Cerebellar cortex (tissue), 1 donor: Measurements from ENCODE around the gene LCNL1.

ENCODE experiments used
- DNase-seq: peaks from one replicate; pipeline ENCODE4 v3.0.0-alpha.2; 2015; ENCODE audit warnings: low spot score

The LCNL1 gene

GRCh38 chr9:136977223-136977622, 5.6 kb upstream of the LCNL1 start, which contains the start of gene PTGDS:
PTGDS (plus strand) TSS chr9:136977504; CDS start chr9:136977579, 75 bp downstream.
- DNase-seq, result peak; percentile 35

GRCh38 chr9:136977649-136978072, 5.1 kb upstream of the LCNL1 start:
- DNase-seq, result no peak

GRCh38 chr9:136978073-136978864, 4.5 kb upstream of the LCNL1 start:
- DNase-seq, result peak; percentile 43

GRCh38 chr9:136978865-136979544, 3.8 kb upstream of the LCNL1 start:
- DNase-seq, result no peak

- no peak for DNase-seq
Observed at GRCh38 chr9:136979769-136980587, 2.8 kb upstream of the LCNL1 start.

- no peak for DNase-seq
Observed at GRCh38 chr9:136980669-136981478, 1.9 kb upstream of the LCNL1 start.

- DNase-seq, result no peak
Observed at GRCh38 chr9:136981588-136982231, 1.1 kb upstream of the LCNL1 start.

GRCh38 chr9:136983167-136983566, 374 bp downstream of the LCNL1 start:
- DNase-seq, result no peak

- no peak for DNase-seq
Observed at GRCh38 chr9:136983656-136984314, 992 bp downstream of the LCNL1 start.

- no peak for DNase-seq
Observed at GRCh38 chr9:136984464-136985026, 1.8 kb downstream of the LCNL1 start.

- no peak for DNase-seq
Observed at GRCh38 chr9:136985027-136985602, 2.3 kb downstream of the LCNL1 start.

GRCh38 chr9:136985853-136986252, 3.1 kb downstream of the LCNL1 start:
- no peak for DNase-seq

GRCh38 chr9:136988872-136989271, 6.1 kb downstream of the LCNL1 start:
- no peak for DNase-seq

GRCh38 chr9:136990242-136990911, 7.6 kb downstream of the LCNL1 start:
- DNase-seq, result no peak

GRCh38 chr9:136991993-136992818, 9.4 kb downstream of the LCNL1 start, which contains the start of gene PAXX:
PAXX (plus strand) TSS chr9:136992422; CDS start chr9:136992444, 22 bp downstream.
- peak; percentile 89 for DNase-seq

- no peak for DNase-seq
Observed at GRCh38 chr9:136992819-136993369, 10.1 kb downstream of the LCNL1 start.

- DNase-seq, result no peak
Observed at GRCh38 chr9:136994180-136994887, 11.5 kb downstream of the LCNL1 start.
